HEK293 (cell line): ENCODE measurements around the gene FBXO2.

Experiments
- CTCF ChIA-PET: fragments of 350-600 bp; formaldehyde crosslinking; extraction: SDS; loops from one replicate; lab custom pipeline; 2021; ENCODE audit warnings: antibody characterized with exemption; lab: Yijun Ruan, JAX
- POLR2A ChIA-PET: fragments of 300-600 bp; formaldehyde crosslinking; extraction: SDS; loops from one replicate; lab custom pipeline; 2020; ENCODE audit warnings: antibody characterized with exemption, inconsistent platforms; lab: Yijun Ruan, JAX
- H3K27ac ChIP-seq: fragments of 200-500 bp; sonication (Bioruptor generic); 2 replicates; pipeline ENCODE4 v1.5.1; 2014; ENCODE audit warnings: low read depth, low read length, control low read depth, inconsistent platforms; ENCODE audit errors: extremely low read depth
- H3K36me3 ChIP-seq, 2 experiments: fragments of 200-500 bp in 1 of 2; sonication (Bioruptor generic) in 1 of 2; 1 replicate in 1 of 2; 2 replicates in 1 of 2; pipeline ENCODE4 v1.5.1; 2014 to 2017; ENCODE audit warnings: inconsistent platforms in 2 of 2, low read length in 2 of 2; ENCODE audit not compliant: control insufficient read depth in 2 of 2, insufficient read depth in 1 of 2
- H3K4me1 ChIP-seq: fragments of 200-500 bp; sonication (Bioruptor generic); 2 replicates; pipeline ENCODE4 v1.5.1; 2014; ENCODE audit warnings: mild to moderate bottlenecking, low read length, inconsistent platforms; ENCODE audit not compliant: control insufficient read depth, insufficient read depth
- H3K4me3 ChIP-seq: 2 replicates; pipeline ENCODE4 v1.5.1; 2011; ENCODE audit warnings: low read depth, mild to moderate bottlenecking, control low read depth, low read length, moderate library complexity
- H3K9me3 ChIP-seq: fragments of 200-500 bp; sonication (Bioruptor generic); 2 replicates; pipeline ENCODE4 v1.5.1; 2014; ENCODE audit warnings: low read depth, low read length, inconsistent platforms; ENCODE audit not compliant: control insufficient read depth, insufficient read depth
- BCL11B ChIP-seq: fragments of 450-650 bp; formaldehyde crosslinking; IDR thresholded peaks from 2 replicates; pipeline ENCODE4 v1.5.1; 2016; ENCODE audit warnings: low read depth, missing biosample characterization, missing genetic modification characterization
- EGR2 ChIP-seq: fragments of 450-650 bp; formaldehyde crosslinking; IDR thresholded peaks from 2 replicates; pipeline ENCODE4 v1.5.1; 2016; ENCODE audit warnings: low read depth, missing biosample characterization, missing genetic modification characterization
- GLIS1 ChIP-seq: fragments of 450-650 bp; formaldehyde crosslinking; IDR thresholded peaks from 2 replicates; pipeline ENCODE4 v1.5.1; 2016; ENCODE audit warnings: missing biosample characterization, missing genetic modification characterization
- HOXC10 ChIP-seq: sonication (generic); formaldehyde crosslinking; IDR thresholded peaks from 2 replicates; pipeline ENCODE4 v1.8.1; 2023; ENCODE audit warnings: mild to moderate bottlenecking, missing genetic modification reagents
- KLF1 ChIP-seq: fragments of 450-650 bp; formaldehyde crosslinking; IDR thresholded peaks from 2 replicates; pipeline ENCODE4 v1.5.1; 2016; ENCODE audit warnings: missing biosample characterization, missing genetic modification characterization
- MEIS1 ChIP-seq: sonication (generic); formaldehyde crosslinking; IDR thresholded peaks from 2 replicates; pipeline ENCODE4 v1.8.1; 2022; ENCODE audit warnings: missing genetic modification reagents, mild to moderate bottlenecking, borderline replicate concordance
- MZF1 ChIP-seq: fragments of 450-650 bp; formaldehyde crosslinking; IDR thresholded peaks from 2 replicates; pipeline ENCODE4 v1.5.1; 2017; ENCODE audit warnings: missing biosample characterization, missing genetic modification characterization, borderline replicate concordance
- PRDM10 ChIP-seq: fragments of 450-650 bp; formaldehyde crosslinking; IDR thresholded peaks from 2 replicates; pipeline ENCODE4 v1.5.1; 2016; ENCODE audit warnings: missing biosample characterization, missing genetic modification characterization
- REPIN1 ChIP-seq: fragments of 450-650 bp; formaldehyde crosslinking; IDR thresholded peaks from 2 replicates; pipeline ENCODE4 v1.5.1; 2017; ENCODE audit warnings: missing biosample characterization, missing genetic modification characterization, low read depth
- TCF7L2 ChIP-seq: IDR thresholded peaks from 2 replicates; pipeline ENCODE4 v1.6.1; 2011; ENCODE audit warnings: low read depth, mild to moderate bottlenecking, inconsistent platforms, low read length, moderate library complexity, borderline replicate concordance
- ZFP37 ChIP-seq: fragments of 450-650 bp; formaldehyde crosslinking; IDR thresholded peaks from 2 replicates; pipeline ENCODE4 v1.5.1; 2016; ENCODE audit warnings: missing biosample characterization, missing genetic modification characterization
- ZFP41 ChIP-seq: fragments of 450-650 bp; formaldehyde crosslinking; IDR thresholded peaks from 2 replicates; pipeline ENCODE4 v1.5.1; 2016; ENCODE audit warnings: missing biosample characterization, missing genetic modification characterization, borderline replicate concordance
- ZIC2 ChIP-seq: fragments of 450-650 bp; formaldehyde crosslinking; IDR thresholded peaks from 2 replicates; pipeline ENCODE4 v1.5.1; 2016; ENCODE audit warnings: missing biosample characterization, missing genetic modification characterization
- ZNF155 ChIP-seq: fragments of 450-650 bp; formaldehyde crosslinking; IDR thresholded peaks from 2 replicates; pipeline ENCODE4 v1.5.1; 2016; ENCODE audit warnings: missing biosample characterization, missing genetic modification characterization
- ZNF19 ChIP-seq: fragments of 450-650 bp; formaldehyde crosslinking; IDR thresholded peaks from 2 replicates; pipeline ENCODE4; 2016; ENCODE audit warnings: missing biosample characterization, missing genetic modification characterization, low read depth
- ZNF221 ChIP-seq: fragments of 450-650 bp; formaldehyde crosslinking; IDR thresholded peaks from 2 replicates; pipeline ENCODE4 v1.5.1; 2017; ENCODE audit warnings: missing biosample characterization, missing genetic modification characterization, borderline replicate concordance
- ZNF223 ChIP-seq: fragments of 450-650 bp; formaldehyde crosslinking; IDR thresholded peaks from 2 replicates; pipeline ENCODE4 v1.5.1; 2016; ENCODE audit warnings: missing biosample characterization, missing genetic modification characterization
- ZNF341 ChIP-seq: fragments of 450-650 bp; formaldehyde crosslinking; IDR thresholded peaks from 2 replicates; pipeline ENCODE4; 2016; ENCODE audit warnings: low read depth, missing biosample characterization, missing genetic modification characterization
- ZNF529 ChIP-seq: fragments of 450-650 bp; formaldehyde crosslinking; IDR thresholded peaks from 2 replicates; pipeline ENCODE4 v1.5.1; 2017; ENCODE audit warnings: missing genetic modification characterization, missing biosample characterization; ENCODE audit not compliant: insufficient replicate concordance
- ZSCAN5A ChIP-seq: fragments of 450-650 bp; formaldehyde crosslinking; IDR thresholded peaks from 2 replicates; pipeline ENCODE4 v1.5.1; 2016; ENCODE audit warnings: missing biosample characterization, missing genetic modification characterization
- TF ChIP-seq, protein P1 (sequence below): fragments of 450-650 bp; IDR thresholded peaks from 2 replicates; pipeline ENCODE4 v1.5.1; 2018; ENCODE audit warnings: missing biosample characterization, mild to moderate bottlenecking, missing genetic modification characterization
- TF ChIP-seq, protein P2 (sequence below): fragments of 450-650 bp; formaldehyde crosslinking; IDR thresholded peaks from 2 replicates; pipeline ENCODE4 v1.5.1; 2017; ENCODE audit warnings: missing biosample characterization, missing genetic modification characterization
- TF ChIP-seq, protein P3 (sequence below): fragments of 450-650 bp; formaldehyde crosslinking; IDR thresholded peaks from 2 replicates; pipeline ENCODE4 v1.5.1; 2016; ENCODE audit warnings: missing biosample characterization, missing genetic modification characterization

The FBXO2 gene

GRCh38 chr1:11682287-11682771 lies 28.1 kb upstream of the FBXO2 start:
- Histone ChIP-seq H3K36me3 (peaks cover 0 to 20% of the 10 kb centered on the region in 2 experiments; a peak in 2 of 3 replicates), H3K4me1 (peaks cover 3% of the 10 kb centered on the region; the same call in 1 of the 2 replicates), H3K27ac (no peak overlapping the region), H3K9me3 (no peaks in the 10 kb centered on the region), H3K4me3 (no peak overlapping the region)
- ChIA-PET POLR2A (interaction anchor here (0.7 to 1.3 kb wide), 3 partner anchors 8 to 165 kb away, joined by 4 to 6 read pairs (median 6); partner anchors contain the start of gene NPPA), CTCF (interaction anchor here (0.5 to 1.9 kb wide), 10 partner anchors 9 to 645 kb away, joined by 3 to 9 read pairs (median 4); partner anchors contain the start of genes DRAXIN and FBXO6)
- TF ChIP-seq ZIC2 (tag by site-specific recombination): peak; percentile 95
- no peak for TF ChIP-seq PRDM10
- TF ChIP-seq, protein P1, sequence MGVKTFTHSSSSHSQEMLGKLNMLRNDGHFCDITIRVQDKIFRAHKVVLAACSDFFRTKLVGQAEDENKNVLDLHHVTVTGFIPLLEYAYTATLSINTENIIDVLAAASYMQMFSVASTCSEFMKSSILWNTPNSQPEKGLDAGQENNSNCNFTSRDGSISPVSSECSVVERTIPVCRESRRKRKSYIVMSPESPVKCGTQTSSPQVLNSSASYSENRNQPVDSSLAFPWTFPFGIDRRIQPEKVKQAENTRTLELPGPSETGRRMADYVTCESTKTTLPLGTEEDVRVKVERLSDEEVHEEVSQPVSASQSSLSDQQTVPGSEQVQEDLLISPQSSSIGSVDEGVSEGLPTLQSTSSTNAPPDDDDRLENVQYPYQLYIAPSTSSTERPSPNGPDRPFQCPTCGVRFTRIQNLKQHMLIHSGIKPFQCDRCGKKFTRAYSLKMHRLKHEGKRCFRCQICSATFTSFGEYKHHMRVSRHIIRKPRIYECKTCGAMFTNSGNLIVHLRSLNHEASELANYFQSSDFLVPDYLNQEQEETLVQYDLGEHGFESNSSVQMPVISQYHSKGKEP (tag by site-specific recombination): 0 out of 2 replicates have a peak, but pooled peaks have one; percentile 3
- no peak for TF ChIP-seq KLF1 (tag by site-specific recombination)
- TF ChIP-seq GLIS1 (tag by site-specific recombination): peak; percentile 72

DNA sequence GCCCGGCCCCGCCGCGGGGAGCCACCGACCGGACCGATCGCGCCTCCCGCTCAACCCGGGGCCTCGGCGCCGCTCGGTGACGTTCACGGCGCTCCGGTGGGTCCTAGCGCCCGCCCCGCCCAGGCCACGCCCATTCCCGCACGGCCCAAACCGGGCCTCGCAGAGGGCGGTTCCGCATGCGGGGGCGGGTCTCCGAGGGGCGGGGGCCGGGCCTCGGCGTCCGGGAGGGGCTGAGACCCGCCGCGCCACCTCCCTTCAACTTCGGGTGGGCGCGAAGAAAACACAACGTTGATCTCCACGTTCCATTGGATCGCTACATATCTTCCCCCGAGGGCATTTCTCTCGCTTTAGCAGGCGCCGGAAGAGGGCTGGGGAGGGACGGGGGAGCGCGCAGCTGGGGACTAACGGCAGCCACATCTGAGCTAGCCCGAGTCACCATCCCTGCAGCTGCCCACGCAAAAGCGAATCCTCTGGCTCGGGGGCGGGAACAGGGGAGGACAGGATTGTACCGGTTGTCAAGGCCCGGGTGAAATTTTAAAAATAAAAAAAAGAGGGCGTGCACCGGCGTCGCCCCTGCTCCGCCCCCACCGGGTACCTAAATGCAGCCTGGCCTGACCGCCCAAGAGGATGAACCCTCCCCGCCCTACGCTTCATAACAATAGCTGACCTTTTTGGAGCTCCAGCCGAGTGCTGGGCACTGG lies 27.0 kb upstream of the FBXO2 start, which contains the start of gene MAD2L2:
MAD2L2 (minus strand) TSS at position 78 of the 701 bp plus-strand sequence. CDS start 547 bp downstream, outside the sequence.
- POLR2A ChIA-PET: interaction anchor here (0.9 to 1.8 kb wide), 4 partner anchors 9 to 28 kb away, joined by 3 to 6 read pairs (median 4); partner anchors contain the start of gene FBXO6
- Histone ChIP-seq H3K4me3 (peak within 1 kb of the TSS; percentile 90), H3K4me1 (peaks cover 3% of the 10 kb centered on the region; the same call in 1 of the 2 replicates), H3K36me3 (peaks cover 0 to 31% of the 10 kb centered on the region in 2 experiments; a peak in 2 of 3 replicates), H3K9me3 (no peaks in the 10 kb centered on the region), H3K27ac (peak within 1 kb of the TSS; percentile 69; the same call in 1 of the 2 replicates)
- CTCF ChIA-PET: interaction anchor here (0.7 to 1.9 kb wide), 7 partner anchors 10 to 644 kb away, joined by 3 to 9 read pairs (median 4); partner anchors contain the start of gene FBXO6
- TF ChIP-seq ZFP41 (no peak), ZFP37 (tag by site-specific recombination) (no peak), ZNF19 (tag by site-specific recombination) (no peak), MEIS1 (CRISPR knock-in tag) (no peak), MZF1 (tag by site-specific recombination) (0 out of 2 replicates have a peak, but pooled peaks have one; percentile 53), ZNF341 (tag by site-specific recombination) (peak; percentile 74), ZNF529 (tag by site-specific recombination) (no peak), ZNF221 (tag by site-specific recombination) (no peak), TCF7L2 (no peak), ZSCAN5A (no peak), HOXC10 (CRISPR knock-in tag) (no peak), ZNF155 (tag by site-specific recombination) (no peak), REPIN1 (no peak), ZNF223 (no peak), EGR2 (tag by site-specific recombination) (peak; percentile 91), BCL11B (tag by site-specific recombination) (no peak)
- TF ChIP-seq, protein P2, sequence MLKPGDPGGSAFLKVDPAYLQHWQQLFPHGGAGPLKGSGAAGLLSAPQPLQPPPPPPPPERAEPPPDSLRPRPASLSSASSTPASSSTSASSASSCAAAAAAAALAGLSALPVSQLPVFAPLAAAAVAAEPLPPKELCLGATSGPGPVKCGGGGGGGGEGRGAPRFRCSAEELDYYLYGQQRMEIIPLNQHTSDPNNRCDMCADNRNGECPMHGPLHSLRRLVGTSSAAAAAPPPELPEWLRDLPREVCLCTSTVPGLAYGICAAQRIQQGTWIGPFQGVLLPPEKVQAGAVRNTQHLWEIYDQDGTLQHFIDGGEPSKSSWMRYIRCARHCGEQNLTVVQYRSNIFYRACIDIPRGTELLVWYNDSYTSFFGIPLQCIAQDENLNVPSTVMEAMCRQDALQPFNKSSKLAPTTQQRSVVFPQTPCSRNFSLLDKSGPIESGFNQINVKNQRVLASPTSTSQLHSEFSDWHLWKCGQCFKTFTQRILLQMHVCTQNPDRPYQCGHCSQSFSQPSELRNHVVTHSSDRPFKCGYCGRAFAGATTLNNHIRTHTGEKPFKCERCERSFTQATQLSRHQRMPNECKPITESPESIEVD (tag by site-specific recombination): no peak
- TF ChIP-seq, protein P3, sequence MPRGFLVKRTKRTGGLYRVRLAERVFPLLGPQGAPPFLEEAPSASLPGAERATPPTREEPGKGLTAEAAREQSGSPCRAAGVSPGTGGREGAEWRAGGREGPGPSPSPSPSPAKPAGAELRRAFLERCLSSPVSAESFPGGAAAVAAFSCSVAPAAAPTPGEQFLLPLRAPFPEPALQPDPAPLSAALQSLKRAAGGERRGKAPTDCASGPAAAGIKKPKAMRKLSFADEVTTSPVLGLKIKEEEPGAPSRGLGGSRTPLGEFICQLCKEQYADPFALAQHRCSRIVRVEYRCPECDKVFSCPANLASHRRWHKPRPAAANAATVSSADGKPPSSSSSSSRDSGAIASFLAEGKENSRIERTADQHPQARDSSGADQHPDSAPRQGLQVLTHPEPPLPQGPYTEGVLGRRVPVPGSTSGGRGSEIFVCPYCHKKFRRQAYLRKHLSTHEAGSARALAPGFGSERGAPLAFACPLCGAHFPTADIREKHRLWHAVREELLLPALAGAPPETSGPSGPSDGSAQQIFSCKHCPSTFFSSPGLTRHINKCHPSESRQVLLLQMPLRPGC: peak; percentile 34; the same call in 1 of the 2 replicates
